K562 (cell line): ENCODE results near the gene EEF1AKMT4. TPM values are rescaled to one million over a fixed set of nuclear protein-coding genes. Genes with fewer than 3 reads are reported as not detected.

Experiments used
- ATAC-seq: fragments of 200-7000 bp; cut with Tn5 transposase; 3 replicates; pipeline ENCODE4 v1.9.1; 2020; ENCODE audit warnings: moderate library complexity
- BruUV-seq: library from RNA; stranded (reverse); fragments of 400-500 nt; replicated peaks from 2 replicates; lab custom pipeline; 2021; lab: Mats Ljungman, UMichigan
- CTCF ChIA-PET: fragments of 300-600 bp; formaldehyde crosslinking; extraction: SDS; loops from one replicate; lab custom pipeline; 2021; ENCODE audit warnings: low intra/inter-chr PET ratio; lab: Yijun Ruan, JAX
- POLR2A ChIA-PET: fragments of 300-600, 350-650 bp; sonication (Branson Sonifier 250); formaldehyde crosslinking; extraction: SDS; loops from one replicate; lab custom pipeline; 2021; ENCODE audit warnings: antibody characterized with exemption, inconsistent platforms; lab: Yijun Ruan, JAX
- DNase-seq, 4 experiments: peaks; one replicate each; pipeline versions ENCODE4 v3.0.0 to v3.0.0-alpha.2; 2011 to 2018; ENCODE audit warnings: low spot score in 3 of 4, mixed read lengths in 3 of 4; ENCODE audit errors: extremely low read depth in 1 of 4
- FAIRE-seq: peaks from 2 replicates; lab custom pipeline; 2011; peaks lifted over from hg19 to GRCh38; lab: Jason Lieb, UNC
- H2AFZ ChIP-seq: 2 replicates; pipeline ENCODE4 v1.6.0; 2011; ENCODE audit warnings: low read depth, low read length, control low read depth, inconsistent platforms
- H3K27ac ChIP-seq: fragments of 200-600 bp; 3 replicates; pipeline ENCODE4 v1.8.0; 2011; ENCODE audit warnings: low read depth, mild to moderate bottlenecking, control low read depth, inconsistent platforms, low read length, moderate library complexity, mixed read lengths; ENCODE audit errors: extremely low read depth
- H3K27me3 ChIP-seq, 2 experiments: fragments of 300-600 bp in 1 of 2; 2 replicates in 1 of 2; 3 replicates in 1 of 2; pipeline versions ENCODE4 v1.6.0 to v1.8.0; 2011; ENCODE audit warnings: inconsistent platforms in 2 of 2, low read length in 2 of 2, mild to moderate bottlenecking in 1 of 2, mixed read lengths in 1 of 2, moderate library complexity in 1 of 2; ENCODE audit not compliant: control insufficient read depth in 2 of 2, insufficient read depth in 2 of 2
- H3K36me3 ChIP-seq: fragments of 300-600 bp; 3 replicates; pipeline ENCODE4 v1.8.0; 2011; ENCODE audit warnings: mild to moderate bottlenecking, low read length, inconsistent platforms; ENCODE audit not compliant: control insufficient read depth, insufficient read depth
- H3K4me1 ChIP-seq, 2 experiments: fragments of 200-600 bp in 1 of 2; replicated peaks in 1 of 2; 2 replicates in 1 of 2; 3 replicates in 1 of 2; pipeline versions ENCODE4 v1.5.1 to v1.8.0; 2011; ENCODE audit warnings: inconsistent platforms in 2 of 2, low read length in 2 of 2, mild to moderate bottlenecking in 1 of 2, mixed read lengths in 1 of 2, moderate library complexity in 1 of 2; ENCODE audit not compliant: control insufficient read depth in 2 of 2, insufficient read depth in 2 of 2
- H3K4me2 ChIP-seq: 2 replicates; pipeline ENCODE4 v1.6.1; 2011; ENCODE audit warnings: low read length, control low read depth, inconsistent platforms, mixed read lengths; ENCODE audit not compliant: insufficient read depth
- H3K4me3 ChIP-seq: fragments of 200-600 bp; sonication (generic), shearing (Covaris generic); 2 replicates; pipeline ENCODE4 v1.5.1; 2016; ENCODE audit warnings: control low read depth, inconsistent platforms
- H3K79me2 ChIP-seq: fragments of 200-600 bp; 3 replicates; pipeline ENCODE4 v1.8.0; 2011; ENCODE audit warnings: low read length, inconsistent platforms; ENCODE audit not compliant: control insufficient read depth, insufficient read depth
- H3K9ac ChIP-seq, 2 experiments: 2 replicates each; pipeline versions ENCODE4 v1.6.0 to v1.6.1; 2011; ENCODE audit warnings: low read depth in 2 of 2, low read length in 2 of 2, control low read depth in 1 of 2, inconsistent platforms in 1 of 2, mild to moderate bottlenecking in 1 of 2, mixed read lengths in 1 of 2; ENCODE audit not compliant: insufficient read depth in 1 of 2
- H3K9me1 ChIP-seq: one replicate; pipeline ENCODE4 v1.6.0; 2011; ENCODE audit warnings: inconsistent platforms, mild to moderate bottlenecking, low read length, moderate library complexity; ENCODE audit not compliant: control insufficient read depth, insufficient read depth
- H3K9me3 ChIP-seq: replicated peaks from 2 replicates; pipeline ENCODE4 v1.5.1; 2011; ENCODE audit warnings: low read depth, low read length, inconsistent platforms; ENCODE audit not compliant: control insufficient read depth, insufficient read depth
- H4K20me1 ChIP-seq: replicated peaks from 2 replicates; pipeline ENCODE4 v1.6.1; 2011; ENCODE audit warnings: low read length, inconsistent platforms, mixed read lengths; ENCODE audit not compliant: control insufficient read depth, insufficient read depth
- AFF1 ChIP-seq, 2 experiments: fragments of 450-650 bp; IDR thresholded peaks; 2 replicates each; pipeline ENCODE4 v1.6.1; 2018; ENCODE audit warnings: mild to moderate bottlenecking in 2 of 2, low read depth in 1 of 2; ENCODE audit not compliant: partially characterized antibody in 2 of 2
- HCFC1 ChIP-seq: IDR thresholded peaks from 2 replicates; pipeline ENCODE4 v1.6.1; 2012; ENCODE audit warnings: low read depth, low read length, improper control_type of control experiment
- JUN ChIP-seq, 2 experiments: sonication (generic) in 1 of 2; formaldehyde crosslinking in 1 of 2; IDR thresholded peaks; 2 replicates each; pipeline versions ENCODE4 v1.6.1 to v1.8.0; 2012 to 2022; ENCODE audit warnings: borderline replicate concordance in 2 of 2, mild to moderate bottlenecking in 2 of 2, improper control_type of control experiment in 1 of 2, low read depth in 1 of 2, low read length in 1 of 2, missing genetic modification reagents in 1 of 2
- JUNB ChIP-seq: fragments of 450-650 bp; formaldehyde crosslinking; conservative IDR thresholded peaks from 2 replicates; pipeline ENCODE4 v1.4.0; 2020; ENCODE audit warnings: mild to moderate bottlenecking
- KDM1A ChIP-seq, 2 experiments: fragments of 450-650 bp; IDR thresholded peaks; 2 replicates each; pipeline ENCODE4 v1.6.1; 2016; ENCODE audit warnings: mild to moderate bottlenecking in 2 of 2
- KDM4B ChIP-seq, 2 experiments: fragments of 450-650 bp in 1 of 2; sonication (generic) in 1 of 2; IDR thresholded peaks; 2 replicates each; pipeline ENCODE4 v1.6.1; 2016 to 2017; ENCODE audit warnings: borderline replicate concordance in 2 of 2, antibody characterized with exemption in 1 of 2, low read depth in 1 of 2, mild to moderate bottlenecking in 1 of 2
- RNF2 ChIP-seq: sonication (generic); IDR thresholded peaks from 2 replicates; pipeline ENCODE4 v1.6.1; 2016
- ZC3H4 ChIP-seq: sonication (generic); formaldehyde crosslinking; IDR thresholded peaks from 2 replicates; pipeline ENCODE4 v1.9.0; 2021; ENCODE audit warnings: missing genetic modification reagents, borderline replicate concordance
- WGBS: fragments of 100-300 bp; shearing (Covaris generic); methylation state at CpG from one replicate; pipeline ENCODE4 v1.1.6; 2016; ENCODE audit warnings: low coverage, mixed read lengths; ENCODE audit not compliant: insufficient coverage; ENCODE audit errors: missing lambda C conversion rate; 5-methylcytosine and 5-hydroxymethylcytosine counted together
- in situ Hi-C: fragments of 300-500 bp; cut with MboI; formaldehyde crosslinking; loops from 4 replicates; pipeline ENCODE4 v1.15.0; 2018; ENCODE audit warnings: inconsistent platforms, mixed read lengths
- intact Hi-C: fragments of 100-400 bp; cut with micrococcal nuclease; formaldehyde crosslinking; loops from 2 replicates; pipeline ENCODE4 v1.14.2; 2022
- polyA plus RNA-seq, 8 experiments: library from polyadenylated mRNA; depleted of rRNA in 4 of 8; stranded (reverse) in 5 of 8; unstranded in 3 of 8; fragments of >200 nt; fragmentation: Nextera tagmentation in 2 of 8; fragmentation: Illumina TruSeq in 1 of 8; extraction: Ambion mirVana in 2 of 8; extraction: Trizol in 1 of 8; gene quantifications; 2 replicates each; pipeline versions ENCODE4 v1.2.1 to v1.2.3, GENCODE V29; 2011 to 2014; ENCODE audit warnings: inconsistent platforms in 1 of 8, missing spikeins in 1 of 8
- total RNA-seq, 7 experiments: library from RNA; depleted of rRNA in 6 of 7; stranded (reverse); fragments of >200 nt in 6 of 7; fragmentation: Illumina TruSeq in 2 of 7; extraction: Trizol in 2 of 7; gene quantifications; 2 replicates each; pipeline versions ENCODE4 v1.2.1 to v1.2.3, GENCODE V29; 2011 to 2021; ENCODE audit warnings: low replicate concordance in 1 of 7

Gene EEF1AKMT4
- total and polyA plus RNA-seq, 9 of the 15 experiments (the other 6 are each of a cell fraction or from before 2014, with no cell fraction given) = 10.3 to 49.4 (median 18.9) TPM

- peaks cover 0 to 27% of the 10 kb centered on the region in 2 experiments; a peak in 3 of 5 replicates for H3K4me1 ChIP-seq
- no peak overlapping the region for H3K27ac ChIP-seq
- intact Hi-C loops (no loop called here), in situ Hi-C loops (no loop called here)
- DNase-seq (no peak), FAIRE-seq (no peak), ATAC-seq (no peak)
- H4K20me1 ChIP-seq = peaks cover 20% of the 10 kb centered on the region
- peaks cover 15 to 39% of the 10 kb centered on the region in 2 experiments for H3K27me3 ChIP-seq
- H3K9me1 ChIP-seq = no peaks in the 10 kb centered on the region
- TF ChIP-seq HCFC1 (no peak), RNF2 (no peak), JUNB (CRISPR knock-in tag) (no peak), KDM1A (IDR thresholded peaks at IDR 0.05) (no peak), AFF1 (IDR thresholded peaks at IDR 0.05; ENCODE audit: low read depth in 1 of 2, partially characterized antibody in 2 of 2) (no peak), KDM4B (IDR thresholded peaks at IDR 0.05; ENCODE audit: borderline replicate concordance in 2 of 2, low read depth in 1 of 2) (no peak), ZC3H4 (CRISPR knock-in tag) (no peak), JUN (IDR thresholded peaks at IDR 0.05; ENCODE audit: borderline replicate concordance, low read depth, low read length) (no peak), JUN (CRISPR knock-in tag; IDR thresholded peaks at IDR 0.05; ENCODE audit: borderline replicate concordance) (no peak)
- 5% methylated on average over 3 of the region's 3 CpGs for WGBS
- no peak overlapping the region for H3K4me2 ChIP-seq
- no TSS peak for BruUV-seq
- ChIA-PET POLR2A (interaction anchor here (0.6 to 0.7 kb wide), 2 partner anchors 43 to 424 kb away, joined by 3 read pairs; no protein-coding TSS in a partner anchor), CTCF (no interaction called here)
- H2AFZ ChIP-seq = no peak overlapping the region
- H3K79me2 ChIP-seq = no peaks in the 10 kb centered on the region
- no peaks in the 10 kb centered on the region for H3K36me3 ChIP-seq
- peak overlapping the region in 1 of 2 experiments; percentile 62; a peak in 1 of 4 replicates for H3K9ac ChIP-seq
- no peak overlapping the region for H3K4me3 ChIP-seq
- H3K9me3 ChIP-seq = no peaks in the 10 kb centered on the region
These were observed 12.8 kb upstream of the EEF1AKMT4 start for GRCh38 chr3:184236636-184237035.
